Urinary bladder (tissue), 4 donors: Measurements from ENCODE around the gene PLBD1. TPM values are rescaled to one million over a fixed set of nuclear protein-coding genes. Genes with fewer than 3 reads are reported as not detected.

ENCODE experiments used
- DNase-seq: peaks from one replicate; pipeline ENCODE4 v3.0.0-alpha.2; 2015; ENCODE audit errors: extremely low spot score
- H3K27ac ChIP-seq: one replicate; pipeline ENCODE4 v1.5.1; 2013; ENCODE audit warnings: low read depth, mild to moderate bottlenecking, moderate library complexity
- H3K36me3 ChIP-seq: one replicate; pipeline ENCODE4 v1.6.1; 2013; ENCODE audit warnings: mild to moderate bottlenecking, moderate library complexity; ENCODE audit not compliant: insufficient read depth
- H3K4me1 ChIP-seq: one replicate; pipeline ENCODE4 v1.6.1; 2013; ENCODE audit warnings: mild to moderate bottlenecking, moderate library complexity; ENCODE audit not compliant: insufficient read depth
- H3K4me3 ChIP-seq: one replicate; pipeline ENCODE4 v1.5.1; 2013; ENCODE audit warnings: low read depth, low read length
- WGBS: extraction: QIAGEN DNeasy Blood & Tissue Kit; methylation state at CpG from one replicate; pipeline ENCODE4 v1.1.7; 2013; 5-methylcytosine and 5-hydroxymethylcytosine counted together
- polyA plus RNA-seq: library from polyadenylated mRNA; stranded (reverse); fragments of 200-250 nt; gene quantifications from one replicate; pipeline ENCODE4 v1.2.3, GENCODE V29; 2013
- total RNA-seq: library from RNA; depleted of rRNA; stranded (reverse); fragments of >200 nt; gene quantifications from one replicate; pipeline ENCODE4 v1.2.3, GENCODE V29; 2014
- donor health status: healthy with polysubstance abuse.
- donor health status: healthy.

PLBD1 gene, protein sequence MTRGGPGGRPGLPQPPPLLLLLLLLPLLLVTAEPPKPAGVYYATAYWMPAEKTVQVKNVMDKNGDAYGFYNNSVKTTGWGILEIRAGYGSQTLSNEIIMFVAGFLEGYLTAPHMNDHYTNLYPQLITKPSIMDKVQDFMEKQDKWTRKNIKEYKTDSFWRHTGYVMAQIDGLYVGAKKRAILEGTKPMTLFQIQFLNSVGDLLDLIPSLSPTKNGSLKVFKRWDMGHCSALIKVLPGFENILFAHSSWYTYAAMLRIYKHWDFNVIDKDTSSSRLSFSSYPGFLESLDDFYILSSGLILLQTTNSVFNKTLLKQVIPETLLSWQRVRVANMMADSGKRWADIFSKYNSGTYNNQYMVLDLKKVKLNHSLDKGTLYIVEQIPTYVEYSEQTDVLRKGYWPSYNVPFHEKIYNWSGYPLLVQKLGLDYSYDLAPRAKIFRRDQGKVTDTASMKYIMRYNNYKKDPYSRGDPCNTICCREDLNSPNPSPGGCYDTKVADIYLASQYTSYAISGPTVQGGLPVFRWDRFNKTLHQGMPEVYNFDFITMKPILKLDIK
- total RNA-seq: 55.3 TPM
- 23.2 TPM for polyA plus RNA-seq

DNA sequence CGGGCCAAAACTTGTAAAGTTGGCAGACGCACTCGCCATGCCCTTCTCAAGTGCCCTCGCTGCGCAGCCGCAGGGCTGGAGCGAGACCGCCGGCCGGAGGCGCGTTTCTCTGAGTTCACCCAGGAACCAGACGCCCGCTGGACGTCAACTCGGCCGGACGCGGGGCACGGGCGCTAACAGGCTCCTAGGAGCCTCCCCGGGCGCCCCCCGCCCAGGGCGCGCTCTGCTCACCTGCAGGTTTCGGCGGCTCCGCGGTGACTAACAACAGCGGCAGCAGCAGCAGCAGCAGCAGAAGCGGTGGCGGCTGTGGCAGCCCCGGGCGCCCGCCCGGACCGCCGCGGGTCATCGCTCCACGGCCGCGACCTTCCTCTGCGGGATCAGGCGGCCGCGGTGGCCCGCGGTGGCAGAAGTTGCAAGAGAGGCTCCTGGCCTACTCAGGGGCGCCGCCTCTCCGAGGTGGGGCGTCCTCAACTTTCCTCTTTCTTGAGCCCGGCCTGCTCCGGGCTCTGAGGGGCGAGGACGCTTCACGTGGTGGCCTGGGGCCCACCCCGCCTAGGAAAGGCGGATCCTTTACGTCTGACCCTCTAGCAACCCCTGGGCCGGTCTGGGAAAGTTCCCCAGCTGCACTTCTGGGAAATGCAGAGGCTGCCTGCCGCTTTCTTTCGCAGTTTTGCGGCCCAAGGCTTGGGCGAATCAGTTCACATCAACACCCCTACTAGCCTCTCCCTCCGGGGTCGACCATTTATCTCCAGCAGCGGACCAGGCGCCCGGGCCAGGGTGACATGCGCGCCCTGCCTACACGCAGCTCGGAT, at the start of gene PLBD1:
PLBD1 (minus strand) TSS at position 533 of the 812 bp plus-strand sequence; CDS start at position 346, 187 bp downstream.
- 4% methylated on average over 76 of the region's 76 CpGs for WGBS
- Histone ChIP-seq H3K4me1 (no peaks in the 10 kb centered on the region), H3K27ac (peak within 1 kb of the TSS; percentile 70), H3K36me3 (no peaks in the 10 kb centered on the region), H3K4me3 (peak within 1 kb of the TSS; percentile 55)
- no peak for DNase-seq

DNA sequence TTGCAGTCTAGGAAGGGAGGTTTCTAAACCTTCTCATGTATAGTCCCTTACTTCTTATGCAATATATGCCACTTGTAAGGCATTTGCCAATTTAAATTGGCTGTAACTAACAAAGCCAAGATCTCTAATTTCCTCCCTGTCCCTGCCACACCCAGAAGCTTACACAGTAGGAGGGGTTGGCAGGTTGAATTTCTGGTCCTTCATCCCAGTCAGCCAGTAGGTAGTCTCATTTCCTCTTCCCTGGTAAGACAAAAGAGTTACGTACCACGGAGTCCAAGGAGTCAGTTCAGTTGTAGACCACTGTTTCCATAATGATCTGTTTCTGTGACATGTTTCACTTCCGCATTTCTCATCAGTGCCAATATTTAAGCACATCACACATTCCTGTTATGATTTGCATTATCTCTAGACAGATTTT, 47.0 kb upstream of the PLBD1 start:
- no peak for DNase-seq

DNA sequence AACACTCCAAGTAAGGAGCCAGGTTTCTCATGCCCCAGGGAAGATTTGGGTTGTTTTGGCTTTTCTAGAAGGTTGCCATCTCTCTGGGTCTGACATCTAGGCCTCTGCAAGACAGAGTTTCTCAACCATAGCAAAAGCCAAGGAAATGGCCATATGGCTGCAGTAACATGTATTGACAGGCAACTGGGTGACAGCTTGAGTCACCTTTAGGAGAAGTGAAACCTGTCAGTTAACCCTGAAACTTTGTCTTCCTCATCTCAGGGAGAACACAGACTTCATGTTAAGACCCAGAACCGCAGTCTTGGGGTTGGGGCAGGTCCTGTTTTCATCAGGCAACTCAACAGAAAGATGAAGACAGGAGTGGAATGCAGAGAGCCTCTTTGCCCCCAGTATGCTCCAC, 46.0 kb upstream of the PLBD1 start:
- Histone ChIP-seq H3K4me3 (no peak overlapping the region), H3K27ac (no peak overlapping the region), H3K4me1 (no peaks in the 10 kb centered on the region), H3K36me3 (no peaks in the 10 kb centered on the region)
- DNase-seq: no peak
- 88% methylated on average over 1 of the region's 1 CpG for WGBS

More for the DNA sequence above, 47.0 kb upstream of the PLBD1 start:
- no peak overlapping the region for H3K4me3 ChIP-seq
- no peaks in the 10 kb centered on the region for H3K36me3 ChIP-seq
- no peak overlapping the region for H3K27ac ChIP-seq
- 64% methylated on average over 3 of the region's 3 CpGs for WGBS
- no peaks in the 10 kb centered on the region for H3K4me1 ChIP-seq

DNA sequence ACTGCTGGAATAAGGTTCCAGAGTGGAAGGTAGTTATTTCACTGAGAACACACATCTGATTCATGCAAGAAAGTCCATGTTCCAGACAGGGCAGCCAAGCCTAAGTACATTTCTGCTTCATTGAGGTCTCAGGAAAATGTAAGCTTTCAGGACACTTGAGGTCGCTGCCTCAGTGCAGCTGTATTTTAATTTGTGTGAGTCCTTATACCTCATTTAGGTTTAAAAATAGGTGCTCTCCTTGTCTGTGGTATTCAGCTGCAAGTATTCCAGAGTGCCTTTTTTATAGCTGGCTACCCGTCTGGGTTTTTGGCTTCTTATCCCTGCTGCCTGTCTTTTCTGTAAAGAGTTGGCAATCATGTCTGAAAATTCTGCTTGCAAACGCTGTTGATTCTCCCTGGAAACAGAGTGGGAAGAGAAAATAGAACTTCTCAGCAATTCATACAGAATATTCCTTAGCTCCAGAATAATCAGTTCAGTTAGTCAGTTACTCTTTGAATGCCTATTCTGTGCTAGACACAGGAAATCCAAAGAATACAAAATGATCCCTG, 45.3 kb upstream of the PLBD1 start:
- Histone ChIP-seq H3K27ac (no peak overlapping the region), H3K36me3 (no peaks in the 10 kb centered on the region), H3K4me1 (no peaks in the 10 kb centered on the region), H3K4me3 (no peak overlapping the region)
- 30% methylated on average over 3 of the region's 3 CpGs for WGBS
- DNase-seq: no peak

DNA sequence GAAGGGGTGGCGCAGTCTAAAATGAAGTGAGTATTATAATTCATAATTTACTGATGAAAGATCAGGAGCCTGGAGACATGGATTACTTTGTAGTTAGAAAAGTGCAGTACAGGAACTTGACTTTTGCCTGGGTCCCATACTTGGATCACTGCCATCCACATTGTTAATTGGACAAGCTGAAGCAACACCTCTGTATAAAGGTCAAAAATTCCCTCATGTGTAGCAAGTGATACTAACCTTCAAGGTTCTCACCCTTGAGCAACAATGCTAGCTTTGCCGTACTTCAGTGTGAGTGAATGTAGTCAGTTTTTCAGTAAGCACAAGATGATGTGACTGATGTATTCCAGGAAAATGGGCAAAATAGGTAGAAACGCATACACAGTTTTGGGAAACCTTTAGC, 44.6 kb upstream of the PLBD1 start:
- WGBS: 95% methylated on average over 3 of the region's 3 CpGs
- Histone ChIP-seq H3K4me1 (no peaks in the 10 kb centered on the region), H3K27ac (no peak overlapping the region), H3K36me3 (no peaks in the 10 kb centered on the region), H3K4me3 (no peak overlapping the region)
- DNase-seq: no peak

DNA sequence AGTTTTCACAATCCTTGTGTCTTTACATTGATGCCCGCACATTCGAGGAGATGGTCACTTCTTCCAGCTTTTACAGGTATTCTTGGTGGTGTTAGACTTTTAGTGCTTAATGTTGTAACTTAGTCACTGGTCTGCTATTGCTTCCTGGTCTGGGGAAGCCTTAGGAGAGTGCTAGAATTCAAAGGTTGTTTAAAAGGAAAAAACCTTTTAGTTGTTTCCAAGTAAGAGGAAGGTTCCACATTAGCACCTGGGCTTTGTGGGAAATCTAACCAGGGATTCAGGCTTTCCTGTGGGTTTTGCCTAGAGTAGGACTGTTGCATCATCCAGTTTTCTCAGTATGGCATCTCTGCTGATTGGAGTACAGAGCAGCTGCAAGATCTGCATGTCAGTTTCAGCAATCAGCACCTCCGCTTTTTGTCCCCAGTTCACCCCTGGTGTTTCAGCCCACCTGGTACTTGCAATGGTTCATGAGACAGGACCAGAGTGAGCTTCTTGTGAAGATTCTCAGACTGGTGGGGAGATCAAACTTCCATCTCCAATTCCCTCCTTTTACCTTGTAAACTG, 44.0 kb upstream of the PLBD1 start:
- no peak overlapping the region for H3K4me3 ChIP-seq
- no peak overlapping the region for H3K27ac ChIP-seq
- DNase-seq: no peak
- WGBS: 92% methylated on average over 3 of the region's 3 CpGs
- no peaks in the 10 kb centered on the region for H3K4me1 ChIP-seq
- no peaks in the 10 kb centered on the region for H3K36me3 ChIP-seq

DNA sequence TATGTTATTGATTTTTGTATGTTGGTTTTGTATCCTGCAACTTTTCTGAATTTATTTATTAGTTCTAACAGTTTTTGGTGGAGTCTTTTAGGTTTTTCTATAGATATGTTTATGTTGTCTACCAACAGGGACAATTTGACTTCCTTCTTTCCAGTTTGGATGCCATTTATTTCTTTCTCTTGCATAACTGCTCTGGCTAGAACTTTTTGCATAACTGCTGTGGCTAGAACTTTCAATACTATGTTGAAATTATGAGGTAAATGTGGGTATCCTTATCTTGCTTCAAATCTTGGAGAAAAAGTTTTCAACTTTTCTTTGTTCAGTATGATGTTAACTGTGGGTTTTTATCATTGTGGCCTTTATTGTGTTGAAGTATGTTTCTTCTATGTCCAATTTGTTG, 39.9 kb upstream of the PLBD1 start:
- Histone ChIP-seq H3K4me3 (no peak overlapping the region), H3K36me3 (no peaks in the 10 kb centered on the region), H3K4me1 (no peaks in the 10 kb centered on the region), H3K27ac (no peak overlapping the region)
- no peak for DNase-seq

DNA sequence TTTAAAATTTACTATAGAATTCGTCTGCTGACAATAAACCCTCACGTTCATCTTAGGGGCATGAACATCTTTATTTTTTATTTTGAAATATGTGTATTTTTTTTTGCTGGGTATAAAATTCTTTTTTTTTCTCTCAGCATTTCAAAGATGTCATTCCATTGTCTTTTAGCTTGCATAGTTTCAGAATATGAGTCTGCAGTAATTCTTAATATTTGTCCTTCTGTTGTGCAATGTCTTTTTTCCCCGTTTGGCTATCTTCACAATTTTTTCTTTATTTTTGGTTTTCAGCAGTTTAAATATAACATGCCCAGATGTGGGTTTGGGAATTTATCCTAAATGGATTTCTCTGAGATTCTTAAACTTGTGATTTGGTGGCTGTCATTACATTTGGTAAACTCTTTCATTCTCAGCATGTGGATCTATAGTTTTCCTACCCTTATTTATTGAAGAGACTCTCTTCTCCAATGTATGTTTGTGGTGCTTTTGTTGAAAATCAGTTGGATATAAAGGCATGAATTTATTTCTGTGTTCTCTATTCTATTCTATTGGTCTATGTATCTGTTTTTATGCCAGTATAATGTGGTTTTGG, 37.8 kb upstream of the PLBD1 start:
- no peak overlapping the region for H3K4me3 ChIP-seq
- no peak for DNase-seq
- WGBS: 82% methylated on average over 3 of the region's 3 CpGs
- H3K4me1 ChIP-seq: no peaks in the 10 kb centered on the region
- H3K27ac ChIP-seq: no peak overlapping the region
- no peaks in the 10 kb centered on the region for H3K36me3 ChIP-seq

DNA sequence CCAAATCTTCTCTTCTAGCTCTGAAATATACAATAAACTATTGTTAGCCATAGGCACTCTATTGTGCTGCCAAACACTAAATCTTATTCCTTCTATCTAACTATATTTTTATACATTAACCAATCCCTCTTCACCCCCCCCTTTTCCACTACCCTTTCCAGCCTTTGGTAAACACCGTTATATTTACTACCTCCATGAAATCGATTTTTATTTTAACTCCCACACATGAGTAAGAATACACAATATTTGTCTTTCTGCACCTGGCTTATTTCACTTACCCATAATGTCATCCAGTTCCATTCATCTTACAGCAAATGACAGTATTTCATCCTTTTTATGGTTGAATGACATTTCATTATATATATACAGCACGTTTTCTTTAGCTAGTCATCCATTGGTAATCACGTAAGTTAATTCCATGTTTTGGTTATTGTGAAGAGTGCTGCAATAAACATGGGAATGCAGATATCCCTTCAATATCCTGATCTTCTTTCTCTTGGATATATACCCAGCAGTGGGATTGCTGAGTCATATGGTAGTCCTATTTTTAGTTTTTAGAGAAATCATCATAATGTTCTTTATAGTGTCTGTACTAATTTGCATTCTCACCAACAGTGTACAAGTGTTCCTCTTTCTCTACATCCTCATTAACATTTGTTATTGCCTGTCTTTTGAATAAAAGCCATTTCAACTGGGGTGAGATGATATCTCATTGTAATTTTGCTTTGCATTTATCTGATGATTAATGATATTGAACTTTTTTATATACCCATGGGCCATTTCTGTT, 34.2 kb upstream of the PLBD1 start:
- no peak overlapping the region for H3K4me3 ChIP-seq
- no peak overlapping the region for H3K27ac ChIP-seq
- 72% methylated on average over 4 of the region's 4 CpGs for WGBS
- no peaks in the 10 kb centered on the region for H3K4me1 ChIP-seq
- no peak for DNase-seq
- no peaks in the 10 kb centered on the region for H3K36me3 ChIP-seq

DNA sequence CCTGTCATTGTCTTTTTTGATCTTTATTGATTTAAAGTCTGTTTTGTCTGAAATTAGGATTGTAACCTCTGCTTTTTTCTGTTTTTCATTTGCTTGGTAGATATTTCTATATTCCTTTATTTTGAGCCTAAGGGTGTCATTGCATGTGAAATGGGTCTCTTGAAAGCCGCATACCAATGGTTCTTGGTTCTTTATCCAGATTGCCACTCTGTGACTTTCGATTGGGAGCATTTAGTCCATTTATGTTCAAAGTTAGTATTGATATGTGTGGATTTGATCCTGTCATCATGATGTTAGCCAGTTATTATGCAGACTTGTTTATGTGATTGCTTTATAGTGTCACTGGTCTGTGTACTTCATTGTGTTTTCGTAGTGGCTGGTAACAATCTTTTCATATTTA, 29.8 kb upstream of the PLBD1 start:
- H3K4me1 ChIP-seq: no peaks in the 10 kb centered on the region
- H3K36me3 ChIP-seq: no peaks in the 10 kb centered on the region
- WGBS: 88% methylated on average over 3 of the region's 3 CpGs
- no peak overlapping the region for H3K27ac ChIP-seq
- H3K4me3 ChIP-seq: no peak overlapping the region
- no peak for DNase-seq

DNA sequence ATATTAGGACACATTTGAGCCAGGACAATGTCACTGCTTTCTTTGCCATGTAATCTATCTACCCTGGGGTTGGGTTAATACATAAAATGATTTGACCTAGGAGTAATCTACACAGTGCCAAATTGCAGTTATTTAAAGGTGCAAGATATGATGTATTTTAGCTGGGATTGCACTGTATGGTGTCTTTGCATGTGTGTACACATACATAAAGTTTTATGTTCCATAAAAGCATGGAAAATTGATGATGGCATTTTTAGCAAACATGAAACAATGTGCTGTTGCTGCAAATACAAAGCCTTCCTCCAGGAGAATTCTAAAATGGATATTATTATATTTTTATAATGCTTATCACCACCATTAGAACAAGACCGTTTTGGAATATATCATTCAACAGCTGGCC, 24.0 kb upstream of the PLBD1 start:
- DNase-seq: no peak

DNA sequence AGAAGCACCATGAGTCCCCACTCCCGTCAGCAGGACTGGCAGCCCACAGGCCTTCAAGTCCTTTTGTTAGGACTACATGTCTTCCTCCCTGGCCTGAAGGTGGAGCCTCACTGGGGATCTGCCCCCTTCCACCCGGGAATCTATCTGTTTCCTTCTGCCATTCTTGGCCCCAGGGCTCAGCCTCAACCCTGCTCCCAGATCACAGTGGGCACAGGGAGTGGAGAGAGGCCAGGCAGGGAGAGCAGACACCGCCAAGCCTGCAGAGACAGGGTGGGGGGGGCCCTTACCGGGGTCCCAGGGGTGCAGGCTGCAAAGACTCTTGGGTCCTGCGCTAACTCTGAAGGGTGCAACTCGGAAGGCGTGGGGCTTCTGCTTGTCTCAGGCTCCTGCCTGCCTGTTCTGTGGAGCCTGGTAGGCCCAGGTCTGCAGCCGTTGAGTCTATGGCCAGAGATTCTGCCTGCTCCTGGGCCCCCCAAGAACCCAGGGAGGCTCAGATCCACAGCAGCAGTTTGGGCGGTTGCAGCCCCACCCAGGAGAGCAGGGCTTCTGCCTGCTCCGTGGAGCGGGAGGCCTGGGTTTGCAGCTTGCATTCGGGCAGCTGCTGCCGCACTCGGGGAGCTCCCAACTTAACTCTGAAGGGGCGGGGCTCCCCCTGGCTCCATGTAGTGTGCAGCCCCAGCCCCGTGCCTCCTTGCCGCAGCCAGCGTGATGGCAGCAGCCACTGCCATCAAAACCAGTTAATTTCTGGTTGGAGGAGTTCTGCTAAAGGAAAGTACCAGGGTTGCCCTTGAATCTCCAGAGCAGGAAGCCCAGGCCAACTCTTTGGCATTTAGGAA, 21.7 kb upstream of the PLBD1 start:
- Histone ChIP-seq H3K4me1 (no peaks in the 10 kb centered on the region), H3K27ac (no peak overlapping the region), H3K36me3 (no peaks in the 10 kb centered on the region), H3K4me3 (no peak overlapping the region)
- 86% methylated on average over 18 of the region's 18 CpGs for WGBS
- no peak for DNase-seq

More for the DNA sequence above, 24.0 kb upstream of the PLBD1 start:
- Histone ChIP-seq H3K27ac (no peak overlapping the region), H3K4me1 (no peaks in the 10 kb centered on the region), H3K4me3 (no peak overlapping the region), H3K36me3 (no peaks in the 10 kb centered on the region)
- WGBS: 46% methylated on average over 1 of the region's 1 CpG
